WERI-Rb-1 (cell line): ENCODE measurements around the gene ATF3.

Experiments
- DNase-seq: peaks from one replicate; pipeline ENCODE4 v3.0.0-alpha.2; 2020
- H3K27ac ChIP-seq: fragments of 250-450 bp; sonication (Bioruptor Pico); 2 replicates; pipeline ENCODE4 v1.5.1; 2020; ENCODE audit warnings: mild to moderate bottlenecking, moderate library complexity
- H3K27me3 ChIP-seq: fragments of 250-450 bp; sonication (Bioruptor Pico); 2 replicates; pipeline ENCODE4 v1.5.1; 2021; ENCODE audit warnings: mild to moderate bottlenecking, low read depth, moderate library complexity; ENCODE audit not compliant: insufficient read depth, severe bottlenecking
- H3K36me3 ChIP-seq: fragments of 250-450 bp; sonication (Bioruptor Pico); 2 replicates; pipeline ENCODE4 v1.5.1; 2020; ENCODE audit warnings: mild to moderate bottlenecking, moderate library complexity
- H3K4me3 ChIP-seq: 2 replicates; pipeline ENCODE4 v1.5.1; 2011; ENCODE audit warnings: low read depth, mild to moderate bottlenecking, control low read depth, low read length
- H3K9me3 ChIP-seq: fragments of 250-450 bp; sonication (Bioruptor Pico); 2 replicates; pipeline ENCODE4 v1.5.1; 2021; ENCODE audit warnings: mild to moderate bottlenecking, moderate library complexity; ENCODE audit not compliant: severe bottlenecking
- TF ChIP-seq, protein P1 (sequence below): IDR thresholded peaks from 2 replicates; pipeline ENCODE4 v1.5.1; 2011; ENCODE audit warnings: low read depth, mild to moderate bottlenecking, control low read depth, inconsistent platforms, low read length

The ATF3 gene

DNA sequence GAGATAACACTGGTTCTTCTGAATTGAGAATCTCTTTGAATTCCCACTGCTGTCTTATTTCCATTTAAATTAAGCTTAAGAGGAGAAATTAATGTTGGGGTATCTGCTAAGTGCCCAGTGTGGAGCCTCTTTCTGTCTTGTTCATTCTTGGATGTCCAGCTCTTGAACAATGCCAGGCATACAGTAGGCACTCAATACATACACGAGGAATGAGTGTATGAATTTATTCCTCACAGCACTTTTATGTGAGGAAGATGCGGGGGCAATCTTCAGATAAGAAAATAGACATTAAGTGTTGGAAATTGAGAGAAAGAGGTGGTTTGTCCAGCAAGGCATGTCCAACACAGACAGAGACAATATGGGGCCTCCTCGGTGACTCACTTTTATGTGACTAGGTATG is 11.8 kb upstream of the ATF3 start:
- Histone ChIP-seq H3K4me3 (no peak overlapping the region), H3K27me3 (no peaks in the 10 kb centered on the region), H3K36me3 (no peaks in the 10 kb centered on the region), H3K27ac (peak overlapping the region; percentile 38), H3K9me3 (no peaks in the 10 kb centered on the region)
- TF ChIP-seq, protein P1, sequence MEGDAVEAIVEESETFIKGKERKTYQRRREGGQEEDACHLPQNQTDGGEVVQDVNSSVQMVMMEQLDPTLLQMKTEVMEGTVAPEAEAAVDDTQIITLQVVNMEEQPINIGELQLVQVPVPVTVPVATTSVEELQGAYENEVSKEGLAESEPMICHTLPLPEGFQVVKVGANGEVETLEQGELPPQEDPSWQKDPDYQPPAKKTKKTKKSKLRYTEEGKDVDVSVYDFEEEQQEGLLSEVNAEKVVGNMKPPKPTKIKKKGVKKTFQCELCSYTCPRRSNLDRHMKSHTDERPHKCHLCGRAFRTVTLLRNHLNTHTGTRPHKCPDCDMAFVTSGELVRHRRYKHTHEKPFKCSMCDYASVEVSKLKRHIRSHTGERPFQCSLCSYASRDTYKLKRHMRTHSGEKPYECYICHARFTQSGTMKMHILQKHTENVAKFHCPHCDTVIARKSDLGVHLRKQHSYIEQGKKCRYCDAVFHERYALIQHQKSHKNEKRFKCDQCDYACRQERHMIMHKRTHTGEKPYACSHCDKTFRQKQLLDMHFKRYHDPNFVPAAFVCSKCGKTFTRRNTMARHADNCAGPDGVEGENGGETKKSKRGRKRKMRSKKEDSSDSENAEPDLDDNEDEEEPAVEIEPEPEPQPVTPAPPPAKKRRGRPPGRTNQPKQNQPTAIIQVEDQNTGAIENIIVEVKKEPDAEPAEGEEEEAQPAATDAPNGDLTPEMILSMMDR: no peak
- no peak for DNase-seq

DNA sequence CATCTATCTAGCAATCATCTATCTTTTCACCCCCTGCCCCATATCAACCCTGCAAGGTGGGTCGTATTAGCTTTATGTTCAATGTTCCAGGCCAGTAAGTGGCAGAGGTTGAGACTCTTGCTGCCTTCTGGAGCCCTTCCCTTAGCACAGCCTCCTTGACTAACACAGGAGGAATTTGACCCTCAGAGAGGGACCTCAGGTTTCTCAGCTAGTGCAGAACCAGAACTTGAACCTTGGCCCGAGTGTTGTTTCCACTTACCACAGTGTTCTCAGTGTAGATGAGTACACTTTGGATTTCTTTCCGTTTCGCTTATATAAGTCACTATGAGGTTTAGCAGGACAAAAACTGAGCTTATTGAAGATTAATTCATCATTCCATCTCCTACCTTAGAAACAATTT is 11.1 kb upstream of the ATF3 start:
- Histone ChIP-seq H3K27ac (no peak overlapping the region), H3K9me3 (no peaks in the 10 kb centered on the region), H3K4me3 (no peak overlapping the region), H3K27me3 (no peaks in the 10 kb centered on the region), H3K36me3 (no peaks in the 10 kb centered on the region)
- TF ChIP-seq, protein P1: no peak
- DNase-seq: no peak

DNA sequence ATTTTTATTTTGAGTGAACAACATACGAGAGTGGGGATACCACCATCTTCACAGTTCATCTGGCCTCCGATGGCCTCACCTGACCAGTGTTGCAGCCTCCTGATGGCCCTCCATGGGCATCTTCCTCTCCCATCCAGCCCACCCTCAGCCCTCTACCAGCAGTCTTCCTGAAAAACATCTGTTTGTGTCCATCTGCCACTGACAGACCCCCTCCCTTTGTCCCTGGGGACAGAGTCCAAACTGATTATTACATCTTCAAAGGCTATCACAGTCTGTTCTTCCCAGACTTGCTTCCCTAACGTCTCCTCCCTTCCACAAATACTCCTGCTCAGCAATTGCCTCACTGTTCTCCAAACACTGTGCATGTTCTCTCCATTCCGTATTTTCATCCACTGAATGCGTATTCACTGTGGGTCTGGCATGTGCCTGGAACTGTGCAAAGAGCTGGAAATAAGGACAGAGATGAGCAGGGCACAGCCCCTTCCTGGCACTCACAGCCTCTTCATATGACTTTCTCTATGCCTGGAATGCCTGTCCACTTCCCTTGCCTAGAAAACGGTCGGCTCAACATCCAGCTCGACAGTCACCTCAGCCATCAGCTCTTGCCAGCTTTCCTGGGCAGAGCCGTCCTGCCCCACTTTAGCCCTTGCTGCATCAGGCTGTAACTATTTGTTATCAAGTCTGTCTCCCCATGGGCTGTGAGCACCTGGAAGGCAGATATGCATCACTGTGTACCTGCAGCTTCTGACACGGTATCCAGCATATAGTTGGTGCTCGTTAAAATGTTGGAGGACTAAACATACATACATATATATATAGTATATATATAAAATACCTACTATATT is 8.3 kb upstream of the ATF3 start:
- Histone ChIP-seq H3K9me3 (no peaks in the 10 kb centered on the region), H3K4me3 (no peak overlapping the region), H3K36me3 (no peaks in the 10 kb centered on the region), H3K27ac (no peak overlapping the region), H3K27me3 (no peaks in the 10 kb centered on the region)
- DNase-seq: no peak
- TF ChIP-seq, protein P1: no peak

DNA sequence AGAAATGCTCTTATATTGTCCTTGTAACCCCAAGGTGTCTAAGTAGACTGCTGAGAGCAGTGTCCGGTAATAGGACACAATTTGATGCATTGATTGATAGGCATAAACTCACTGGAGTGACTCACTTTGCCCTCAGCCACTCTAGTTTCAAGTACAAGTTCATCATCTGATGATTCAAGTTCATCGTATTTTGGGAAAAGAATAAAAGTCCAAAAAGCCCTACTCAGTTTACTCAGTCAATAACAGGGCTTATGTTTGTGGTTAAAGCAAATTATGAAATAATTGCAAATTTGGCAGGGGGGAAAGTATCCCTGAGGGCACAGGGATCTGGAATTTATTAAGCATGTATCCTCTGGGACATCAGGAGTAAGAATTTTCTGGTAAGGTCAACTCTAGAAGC is 7.6 kb upstream of the ATF3 start:
- Histone ChIP-seq H3K27me3 (no peaks in the 10 kb centered on the region), H3K27ac (no peak overlapping the region), H3K9me3 (no peaks in the 10 kb centered on the region), H3K36me3 (no peaks in the 10 kb centered on the region), H3K4me3 (no peak overlapping the region)
- TF ChIP-seq, protein P1: no peak
- DNase-seq: no peak

DNA sequence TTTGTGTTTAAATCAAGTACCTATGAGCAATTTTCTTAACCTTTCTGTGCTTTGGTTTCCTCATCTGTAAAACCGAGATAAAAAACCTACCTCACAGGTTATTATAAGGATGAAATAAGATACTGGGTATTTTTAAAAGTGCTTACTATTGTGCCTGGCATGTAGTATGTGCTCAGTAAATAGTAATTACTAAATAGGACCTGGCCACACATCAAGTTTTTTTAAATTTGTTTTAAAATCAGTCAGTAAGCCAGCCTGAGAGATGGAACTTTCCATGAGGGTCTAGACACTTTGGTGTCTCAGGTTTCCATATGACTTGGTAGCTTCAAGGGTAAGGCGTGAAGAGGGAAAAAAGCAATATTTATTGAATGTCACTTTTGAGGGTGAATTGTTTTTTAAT is 7.0 kb upstream of the ATF3 start:
- Histone ChIP-seq H3K9me3 (no peaks in the 10 kb centered on the region), H3K27ac (no peak overlapping the region), H3K4me3 (no peak overlapping the region), H3K27me3 (peaks cover 3% of the 10 kb centered on the region), H3K36me3 (no peaks in the 10 kb centered on the region)
- no peak for DNase-seq
- TF ChIP-seq, protein P1: no peak
